Mesothelial cell of epicardium (in vitro differentiated cells): Measurements from ENCODE around the gene RAB27B. TPM values are rescaled to one million over a fixed set of nuclear protein-coding genes. Genes with fewer than 3 reads are reported as not detected.
"Not testable (repeated sequence)": the region's sequence is repeated elsewhere in the genome, so short reads cannot be mapped to it uniquely, and the experiment has no call there.

Source experiments
- DNase-seq, 2 experiments: peaks; one replicate each; pipeline ENCODE4 v3.0.0; 2021; ENCODE audit warnings: low spot score in 2 of 2; ENCODE audit not compliant: unreplicated experiment in 2 of 2
- H3K27ac Mint-ChIP-seq: 2 replicates; pipeline ENCODE4 v1.8.0; 2021; ENCODE audit warnings: mixed read lengths
- H3K27me3 Mint-ChIP-seq: 2 replicates; pipeline ENCODE4 v1.8.0; 2021; ENCODE audit warnings: low read depth, mixed read lengths
- H3K36me3 Mint-ChIP-seq: 2 replicates; pipeline ENCODE4 v1.8.0; 2021; ENCODE audit warnings: mixed read lengths
- H3K4me1 Mint-ChIP-seq: 2 replicates; pipeline ENCODE4 v1.8.0; 2021; ENCODE audit warnings: mixed read lengths
- H3K4me3 Mint-ChIP-seq: 2 replicates; pipeline ENCODE4 v1.8.0; 2021; ENCODE audit warnings: mild to moderate bottlenecking, moderate library complexity, mixed read lengths
- H3K9me3 Mint-ChIP-seq: 2 replicates; pipeline ENCODE4 v1.8.0; 2021; ENCODE audit warnings: mixed read lengths
- CTCF ChIP-seq: fragments of 200-600 bp; sonication (generic); IDR thresholded peaks from one replicate; pipeline ENCODE4 v1.5.0; 2021; ENCODE audit warnings: antibody characterized with exemption; ENCODE audit not compliant: unreplicated experiment
- total RNA-seq: library from RNA; stranded (reverse); gene quantifications from 3 replicates; pipeline ENCODE4 v1.2.1, GENCODE V29; 2021

RAB27B gene
- total RNA-seq, 1 donor from 2014 or later, result 0.98 TPM

DNA sequence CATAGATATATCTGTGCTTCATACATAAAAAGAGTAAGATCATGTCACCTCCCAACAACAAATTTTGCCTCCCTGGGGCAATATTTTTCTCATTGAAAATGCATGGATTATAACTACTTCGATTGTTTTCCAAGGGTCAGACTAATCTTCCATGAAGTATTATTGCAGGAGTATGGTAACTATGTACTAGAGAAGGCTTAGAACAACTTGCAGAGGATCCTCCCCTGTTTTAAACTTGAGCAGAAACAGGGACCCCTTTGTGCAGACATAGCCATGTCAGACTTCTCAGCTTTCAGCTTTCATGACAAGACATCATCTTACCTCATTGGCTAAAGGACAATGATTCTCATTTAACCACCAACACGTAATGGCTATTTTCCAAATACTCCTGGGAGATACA lies 13.2 kb upstream of the RAB27B start:
- TF ChIP-seq CTCF, result no peak
- no peaks in the 10 kb centered on the region for H3K36me3 Mint-ChIP-seq
- no peaks in the 10 kb centered on the region for H3K9me3 Mint-ChIP-seq
- no peak overlapping the region for H3K4me3 Mint-ChIP-seq
- DNase-seq, result no peak
- peaks cover 17% of the 10 kb centered on the region for H3K27me3 Mint-ChIP-seq
- H3K4me1 Mint-ChIP-seq, result no peaks in the 10 kb centered on the region
- no peak overlapping the region for H3K27ac Mint-ChIP-seq

GRCh38 chr18:54820785-54821275 lies 7.4 kb upstream of the RAB27B start:
- H3K4me3 Mint-ChIP-seq, H3K4me1 Mint-ChIP-seq, H3K36me3 Mint-ChIP-seq, DNase-seq, H3K27ac Mint-ChIP-seq, H3K9me3 Mint-ChIP-seq: not testable (repeated sequence)
- H3K27me3 Mint-ChIP-seq, result peaks cover 11% of the 10 kb centered on the region

- H3K27ac Mint-ChIP-seq, result no peak overlapping the region
- no peak for TF ChIP-seq CTCF
- H3K4me3 Mint-ChIP-seq, result no peak overlapping the region
- H3K36me3 Mint-ChIP-seq, result no peaks in the 10 kb centered on the region
- no peak for DNase-seq
- peaks cover 3% of the 10 kb centered on the region for H3K4me1 Mint-ChIP-seq
- H3K9me3 Mint-ChIP-seq, result no peaks in the 10 kb centered on the region
- H3K27me3 Mint-ChIP-seq, result peaks cover 8% of the 10 kb centered on the region
Observed at GRCh38 chr18:54822872-54823845, 5.1 kb upstream of the RAB27B start.

- Mint-ChIP-seq H3K9me3 (no peaks in the 10 kb centered on the region), H3K4me1 (peaks cover 11% of the 10 kb centered on the region), H3K36me3 (no peaks in the 10 kb centered on the region), H3K27ac (no peak overlapping the region), H3K4me3 (no peak overlapping the region), H3K27me3 (peaks cover 4% of the 10 kb centered on the region)
- DNase-seq, result no peak
- TF ChIP-seq CTCF, result no peak
Observed at GRCh38 chr18:54824761-54825160, 3.5 kb upstream of the RAB27B start.

GRCh38 chr18:54825601-54826344 lies 2.5 kb upstream of the RAB27B start:
- H3K36me3 Mint-ChIP-seq, result no peaks in the 10 kb centered on the region
- no peak overlapping the region for H3K4me3 Mint-ChIP-seq

More at GRCh38 chr18:54825601-54826344, 2.5 kb upstream of the RAB27B start:
- no peak for TF ChIP-seq CTCF
- peaks cover 4% of the 10 kb centered on the region for H3K27me3 Mint-ChIP-seq
- H3K27ac Mint-ChIP-seq, result no peak overlapping the region
- H3K4me1 Mint-ChIP-seq, result peaks cover 17% of the 10 kb centered on the region
- H3K9me3 Mint-ChIP-seq, result no peaks in the 10 kb centered on the region
- DNase-seq, result no peak
